KMS-11 (cell line): ENCODE results near the gene CXCL6.

ENCODE experiments used
- H2AFZ ChIP-seq: fragments of 200-600 bp; sonication (generic); 2 replicates; pipeline ENCODE4 v1.6.1; 2016; ENCODE audit warnings: antibody characterized with exemption, mixed run types, low read depth
- H3K27ac ChIP-seq: fragments of 200-600 bp; sonication (generic); 2 replicates; pipeline ENCODE4 v1.6.1; 2016; ENCODE audit warnings: mild to moderate bottlenecking, mixed run types
- H3K27me3 ChIP-seq: fragments of 200-600 bp; sonication (generic); 2 replicates; pipeline ENCODE4 v1.6.1; 2017; ENCODE audit warnings: mild to moderate bottlenecking, low read depth, mixed run types, moderate library complexity; ENCODE audit not compliant: insufficient read depth
- H3K36me3 ChIP-seq: fragments of 200-600 bp; sonication (generic); 2 replicates; pipeline ENCODE4 v1.6.1; 2017; ENCODE audit warnings: mild to moderate bottlenecking, mixed run types; ENCODE audit not compliant: insufficient read depth
- H3K4me1 ChIP-seq: fragments of 200-600 bp; sonication (generic); 2 replicates; pipeline ENCODE4 v1.6.1; 2016; ENCODE audit warnings: mild to moderate bottlenecking, low read depth, mixed run types; ENCODE audit not compliant: poor library complexity, severe bottlenecking
- H3K4me2 ChIP-seq: fragments of 200-600 bp; sonication (generic); 2 replicates; pipeline ENCODE4 v1.7.0; 2016; ENCODE audit warnings: mild to moderate bottlenecking, mixed run types
- H3K4me3 ChIP-seq: fragments of 200-600 bp; sonication (generic); IDR thresholded peaks from 2 replicates; pipeline ENCODE4 v1.6.1; 2017; ENCODE audit warnings: low read depth, low read length, mixed read lengths; ENCODE audit not compliant: insufficient read depth
- H3K79me2 ChIP-seq: fragments of 200-600 bp; sonication (generic); 2 replicates; pipeline ENCODE4 v1.6.1; 2016; ENCODE audit warnings: low read depth, mixed run types; ENCODE audit not compliant: insufficient read depth
- H3K9ac ChIP-seq: fragments of 200-600 bp; sonication (generic); 2 replicates; pipeline ENCODE4 v1.6.1; 2016; ENCODE audit warnings: mild to moderate bottlenecking, mixed run types
- H4K20me1 ChIP-seq: fragments of 200-600 bp; sonication (generic); 2 replicates; pipeline ENCODE4 v1.6.1; 2016; ENCODE audit warnings: mild to moderate bottlenecking, mixed run types; ENCODE audit not compliant: insufficient read depth
- TF ChIP-seq, protein P1 (sequence below): fragments of 200-600 bp; sonication (generic); conservative IDR thresholded peaks from 2 replicates; pipeline ENCODE4 v1.6.1; 2017; ENCODE audit warnings: low read depth, mild to moderate bottlenecking, antibody characterized with exemption, low read length, moderate library complexity, mixed read lengths

The CXCL6 gene

DNA sequence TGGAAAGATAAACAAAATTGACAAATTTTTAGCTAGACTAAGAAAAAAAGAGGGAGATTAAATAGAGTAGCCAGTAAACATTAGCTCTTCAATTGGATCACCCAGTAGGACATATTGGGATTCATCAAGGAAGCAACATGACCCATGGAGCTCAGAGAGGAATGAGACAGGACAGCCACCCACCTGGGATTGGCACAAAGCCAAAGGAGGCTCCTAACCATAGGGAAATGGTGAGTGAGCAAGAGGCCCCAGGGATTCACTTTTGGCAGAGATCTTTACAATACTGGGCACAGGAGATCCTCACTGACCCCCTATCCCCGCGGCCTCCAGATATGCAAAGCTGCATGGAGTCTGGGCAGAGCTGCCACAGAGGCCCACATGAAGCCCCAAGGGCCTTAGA is 34.8 kb upstream of the CXCL6 start:
- no peaks in the 10 kb centered on the region for H4K20me1 ChIP-seq
- H3K36me3 ChIP-seq = no peaks in the 10 kb centered on the region
- no peaks in the 10 kb centered on the region for H3K27me3 ChIP-seq
- H3K4me3 ChIP-seq = no peak overlapping the region
- no peak overlapping the region for H2AFZ ChIP-seq
- no peaks in the 10 kb centered on the region for H3K4me1 ChIP-seq
- TF ChIP-seq, protein P1, sequence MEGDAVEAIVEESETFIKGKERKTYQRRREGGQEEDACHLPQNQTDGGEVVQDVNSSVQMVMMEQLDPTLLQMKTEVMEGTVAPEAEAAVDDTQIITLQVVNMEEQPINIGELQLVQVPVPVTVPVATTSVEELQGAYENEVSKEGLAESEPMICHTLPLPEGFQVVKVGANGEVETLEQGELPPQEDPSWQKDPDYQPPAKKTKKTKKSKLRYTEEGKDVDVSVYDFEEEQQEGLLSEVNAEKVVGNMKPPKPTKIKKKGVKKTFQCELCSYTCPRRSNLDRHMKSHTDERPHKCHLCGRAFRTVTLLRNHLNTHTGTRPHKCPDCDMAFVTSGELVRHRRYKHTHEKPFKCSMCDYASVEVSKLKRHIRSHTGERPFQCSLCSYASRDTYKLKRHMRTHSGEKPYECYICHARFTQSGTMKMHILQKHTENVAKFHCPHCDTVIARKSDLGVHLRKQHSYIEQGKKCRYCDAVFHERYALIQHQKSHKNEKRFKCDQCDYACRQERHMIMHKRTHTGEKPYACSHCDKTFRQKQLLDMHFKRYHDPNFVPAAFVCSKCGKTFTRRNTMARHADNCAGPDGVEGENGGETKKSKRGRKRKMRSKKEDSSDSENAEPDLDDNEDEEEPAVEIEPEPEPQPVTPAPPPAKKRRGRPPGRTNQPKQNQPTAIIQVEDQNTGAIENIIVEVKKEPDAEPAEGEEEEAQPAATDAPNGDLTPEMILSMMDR = no peak
- H3K9ac ChIP-seq = no peak overlapping the region
- no peak overlapping the region for H3K4me2 ChIP-seq
- no peaks in the 10 kb centered on the region for H3K79me2 ChIP-seq
- no peak overlapping the region for H3K27ac ChIP-seq

DNA sequence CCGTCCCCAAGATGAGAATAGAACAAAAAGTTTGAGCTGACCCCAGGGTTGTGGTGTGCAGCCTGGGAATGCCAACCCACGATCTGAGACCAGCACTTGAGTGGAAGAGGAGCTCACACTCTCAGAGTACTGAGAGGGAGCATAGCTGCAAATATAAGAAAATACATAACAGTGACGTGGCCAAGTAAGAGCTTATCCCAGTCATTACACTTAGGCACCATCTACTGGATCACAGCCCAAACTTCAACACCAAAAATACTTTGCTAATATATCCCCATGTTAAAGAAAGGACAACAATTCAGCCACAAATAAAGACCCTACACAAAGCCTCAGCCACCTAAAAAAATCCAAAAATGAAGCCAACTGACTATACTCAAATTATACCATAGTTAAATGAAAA is 33.3 kb upstream of the CXCL6 start:
- Histone ChIP-seq H3K9ac (no peak overlapping the region), H2AFZ (no peak overlapping the region), H3K79me2 (no peaks in the 10 kb centered on the region)

DNA sequence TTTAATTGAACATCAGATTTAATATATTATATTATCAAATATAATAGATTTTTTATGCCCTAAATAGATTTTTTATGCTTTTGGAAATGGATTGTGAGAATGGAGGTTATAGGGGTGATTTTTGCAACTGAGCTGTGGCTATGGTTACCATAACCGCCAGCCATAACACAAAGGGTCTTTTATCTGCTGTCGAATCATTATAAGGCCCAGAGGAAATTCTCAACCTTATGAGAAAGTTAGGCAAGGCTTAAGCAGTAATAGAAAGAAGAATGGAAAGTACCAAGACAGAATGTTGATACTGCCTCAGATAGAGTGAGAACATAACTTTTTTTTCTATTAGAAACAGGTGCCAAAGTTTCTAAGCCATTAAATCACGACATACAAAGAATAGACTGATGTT is 26.3 kb upstream of the CXCL6 start:
- Histone ChIP-seq H3K9ac (no peak overlapping the region), H3K4me2 (no peak overlapping the region), H3K27ac (no peak overlapping the region), H3K27me3 (no peaks in the 10 kb centered on the region), H3K79me2 (no peaks in the 10 kb centered on the region), H3K4me3 (no peak overlapping the region), H3K36me3 (no peaks in the 10 kb centered on the region), H2AFZ (no peak overlapping the region), H4K20me1 (no peaks in the 10 kb centered on the region), H3K4me1 (peaks cover 55% of the 10 kb centered on the region)
- TF ChIP-seq, protein P1 = no peak

More for the DNA sequence above, 33.3 kb upstream of the CXCL6 start:
- no peaks in the 10 kb centered on the region for H4K20me1 ChIP-seq
- H3K36me3 ChIP-seq = no peaks in the 10 kb centered on the region
- H3K4me3 ChIP-seq = no peak overlapping the region
- H3K27me3 ChIP-seq = no peaks in the 10 kb centered on the region
- no peak overlapping the region for H3K4me2 ChIP-seq
- H3K4me1 ChIP-seq = no peaks in the 10 kb centered on the region
- H3K27ac ChIP-seq = no peak overlapping the region
- TF ChIP-seq, protein P1 = no peak

DNA sequence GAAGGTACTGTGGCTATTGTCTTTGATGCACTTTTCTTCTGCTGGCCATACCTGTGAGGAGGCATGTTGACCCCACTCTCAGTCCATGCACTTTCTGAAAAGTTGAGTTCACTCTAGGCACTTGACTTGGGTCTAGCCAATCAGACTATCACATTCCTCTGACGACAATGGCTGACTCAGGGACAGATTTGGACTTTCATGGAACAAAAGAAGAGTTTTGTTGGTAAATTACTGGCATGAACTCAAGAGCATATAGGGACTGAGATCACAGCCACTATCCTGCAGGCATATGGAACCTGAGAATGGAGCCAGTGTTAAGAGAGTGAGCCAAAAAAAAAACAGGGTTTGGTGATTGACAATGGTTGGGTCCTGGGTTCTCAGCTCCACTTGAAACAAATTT is 24.6 kb upstream of the CXCL6 start:
- Histone ChIP-seq H3K36me3 (no peaks in the 10 kb centered on the region), H4K20me1 (no peaks in the 10 kb centered on the region), H3K79me2 (no peaks in the 10 kb centered on the region), H3K9ac (no peak overlapping the region), H3K4me1 (peaks cover 71% of the 10 kb centered on the region), H3K4me2 (peak overlapping the region; percentile 11; the same call in 1 of the 2 replicates), H3K27ac (peak overlapping the region; percentile 12; the same call in 1 of the 2 replicates), H3K27me3 (no peaks in the 10 kb centered on the region), H3K4me3 (no peak overlapping the region), H2AFZ (no peak overlapping the region)
- TF ChIP-seq, protein P1 = no peak
